Measurements from ENCODE around the gene RASL10B.

- TF ChIP-seq CTCF (IDR thresholded peaks at IDR 0.05) (no peak), POLR2A (IDR thresholded peaks at IDR 0.05) (no peak)
These were observed 16.5 kb upstream of the RASL10B start for GRCh38 chr17:35714988-35715387.
